Measurements from ENCODE around the gene CPXM1. TPM values are rescaled to one million over a fixed set of nuclear protein-coding genes. Genes with fewer than 3 reads are reported as not detected.
A peak's percentile ranks its signal among the peaks of the same experiment; 100 is the strongest.

CPXM1 gene
- total RNA-seq, 1 experiment from 2014 or later, result not detected

DNA sequence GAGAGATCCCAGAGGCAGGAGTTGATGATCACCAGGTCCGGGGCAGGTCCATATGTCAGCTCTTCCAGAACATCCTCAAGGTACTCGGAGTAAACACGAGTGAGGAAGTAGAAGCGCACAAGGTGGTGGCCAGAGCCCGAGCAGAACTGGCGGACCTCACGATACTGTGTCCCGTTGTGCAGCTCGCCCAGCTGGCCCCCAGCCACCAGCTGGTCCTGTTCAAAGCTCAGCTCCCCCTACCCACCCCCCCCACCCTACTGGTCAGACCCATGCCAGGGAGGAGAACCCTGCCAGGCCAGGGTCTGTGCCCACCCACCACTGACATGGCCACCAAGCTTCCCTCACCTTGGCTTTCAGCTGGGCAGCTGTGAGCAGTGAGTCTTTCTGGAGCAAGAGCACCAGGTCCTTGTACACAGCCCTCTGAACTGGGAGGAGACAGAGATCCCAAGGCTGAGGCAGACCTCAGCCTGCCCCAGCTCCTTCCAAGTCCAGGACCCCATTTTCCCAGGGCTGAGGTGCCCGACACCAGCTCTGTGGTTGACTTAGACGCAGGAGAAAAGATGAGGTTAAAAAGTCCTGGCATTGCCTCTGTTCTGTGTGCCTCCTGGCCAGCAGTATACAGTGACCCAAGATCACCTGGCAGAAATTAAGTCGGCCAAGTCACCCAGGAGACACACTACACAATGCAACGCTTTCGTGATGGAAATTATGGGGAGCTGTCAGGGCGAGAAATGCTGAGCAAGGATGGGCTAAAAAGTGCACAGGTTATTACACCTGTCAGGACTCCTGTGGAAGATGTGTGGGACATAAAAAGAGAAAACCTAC is 38.6 kb upstream of the CPXM1 start:
- H3K4me1 ChIP-seq (ENCODE audit: insufficient read depth, low read length), result peaks cover 16% of the 10 kb centered on the region
- no peaks in the 10 kb centered on the region for H3F3A ChIP-seq (ENCODE audit: low read length, unreplicated experiment)
- no peaks in the 10 kb centered on the region for H3K9me2 ChIP-seq (replicated peaks; ENCODE audit: low read length)
- DNase-seq (no peak), ATAC-seq (no peak)
- no peak overlapping the region for H3K27ac ChIP-seq (ENCODE audit: low read length)
- POLR2A ChIA-PET (ENCODE audit: unreplicated experiment), result no interaction called here
- CTCF ChIA-PET, result no interaction called here
- H4K20me1 ChIP-seq (ENCODE audit: low read length), result no peaks in the 10 kb centered on the region
- no peak for TF ChIP-seq EZH2phosphoT487 (IDR thresholded peaks at IDR 0.05; ENCODE audit: borderline replicate concordance, low read length)
- TF ChIP-seq, protein P1, sequence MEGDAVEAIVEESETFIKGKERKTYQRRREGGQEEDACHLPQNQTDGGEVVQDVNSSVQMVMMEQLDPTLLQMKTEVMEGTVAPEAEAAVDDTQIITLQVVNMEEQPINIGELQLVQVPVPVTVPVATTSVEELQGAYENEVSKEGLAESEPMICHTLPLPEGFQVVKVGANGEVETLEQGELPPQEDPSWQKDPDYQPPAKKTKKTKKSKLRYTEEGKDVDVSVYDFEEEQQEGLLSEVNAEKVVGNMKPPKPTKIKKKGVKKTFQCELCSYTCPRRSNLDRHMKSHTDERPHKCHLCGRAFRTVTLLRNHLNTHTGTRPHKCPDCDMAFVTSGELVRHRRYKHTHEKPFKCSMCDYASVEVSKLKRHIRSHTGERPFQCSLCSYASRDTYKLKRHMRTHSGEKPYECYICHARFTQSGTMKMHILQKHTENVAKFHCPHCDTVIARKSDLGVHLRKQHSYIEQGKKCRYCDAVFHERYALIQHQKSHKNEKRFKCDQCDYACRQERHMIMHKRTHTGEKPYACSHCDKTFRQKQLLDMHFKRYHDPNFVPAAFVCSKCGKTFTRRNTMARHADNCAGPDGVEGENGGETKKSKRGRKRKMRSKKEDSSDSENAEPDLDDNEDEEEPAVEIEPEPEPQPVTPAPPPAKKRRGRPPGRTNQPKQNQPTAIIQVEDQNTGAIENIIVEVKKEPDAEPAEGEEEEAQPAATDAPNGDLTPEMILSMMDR (conservative IDR thresholded peaks at IDR 0.05; ENCODE audit: low read depth, low read length), result no peak
- H3K9ac ChIP-seq (ENCODE audit: low read length), result no peak overlapping the region
- H3K36me3 ChIP-seq (ENCODE audit: low read depth, low read length), result no peaks in the 10 kb centered on the region
- H3K4me3 ChIP-seq (ENCODE audit: low read length), result peak overlapping the region; percentile 80; the same call in 1 of the 2 replicates
- intact Hi-C loops (cut with micrococcal nuclease), result no loop called here
- peaks cover 26% of the 10 kb centered on the region for H3K79me2 ChIP-seq (ENCODE audit: low read length)
- no peaks in the 10 kb centered on the region for H3K27me3 ChIP-seq (ENCODE audit: low read length)
- H3K4me2 ChIP-seq (ENCODE audit: low read length), result peak overlapping the region; percentile 99
- BruUV-seq (replicated peaks), result TSS peak; percentile 39
- H2AFZ ChIP-seq (ENCODE audit: low read length), result no peak overlapping the region
- no peaks in the 10 kb centered on the region for H3K9me3 ChIP-seq (ENCODE audit: low read length)

DNA sequence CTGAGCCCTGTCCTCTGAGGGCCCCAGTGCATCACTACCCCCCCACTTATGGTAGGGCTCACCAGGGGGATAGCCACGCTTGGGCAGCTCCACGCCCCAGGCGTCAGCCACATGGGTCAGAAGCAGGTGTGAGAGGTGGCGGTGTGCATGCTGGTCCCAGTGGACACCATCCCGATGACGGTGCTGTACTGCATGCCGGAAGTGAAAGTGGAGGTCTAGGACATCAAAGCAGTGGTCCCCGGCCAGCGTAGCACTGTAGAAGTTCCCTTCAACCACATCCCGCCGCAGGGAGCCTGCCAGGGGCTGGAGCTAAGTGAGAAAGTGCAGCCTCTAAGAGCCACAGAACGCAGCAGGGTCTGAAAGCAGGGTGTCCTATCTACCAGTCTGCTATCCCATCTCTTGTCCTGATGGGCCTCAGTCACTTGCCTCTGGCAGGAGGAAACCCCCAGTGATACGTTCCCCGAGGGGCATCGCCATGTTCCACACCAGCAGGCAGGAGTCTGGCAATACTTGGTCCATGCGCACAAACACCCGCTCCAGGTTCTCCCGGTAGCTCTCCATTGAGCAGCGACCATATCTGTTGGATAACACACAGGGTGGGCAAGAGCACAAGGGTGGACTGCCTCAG is 37.9 kb upstream of the CPXM1 start:
- no peak for ATAC-seq
- BruUV-seq (replicated peaks), result no TSS peak
- Histone ChIP-seq H3K27me3 (ENCODE audit: low read length) (no peaks in the 10 kb centered on the region), H3K9me3 (ENCODE audit: low read length) (no peaks in the 10 kb centered on the region), H3K27ac (ENCODE audit: low read length) (no peak overlapping the region), H3K9ac (ENCODE audit: low read length) (no peak overlapping the region), H3K79me2 (ENCODE audit: low read length) (peaks cover 26% of the 10 kb centered on the region), H4K20me1 (ENCODE audit: low read length) (no peaks in the 10 kb centered on the region), H3K36me3 (ENCODE audit: low read depth, low read length) (no peaks in the 10 kb centered on the region), H3K9me2 (replicated peaks; ENCODE audit: low read length) (no peaks in the 10 kb centered on the region), H3K4me2 (ENCODE audit: low read length) (no peak overlapping the region), H3K4me1 (ENCODE audit: insufficient read depth, low read length) (peaks cover 16% of the 10 kb centered on the region), H2AFZ (ENCODE audit: low read length) (no peak overlapping the region), H3F3A (ENCODE audit: low read length, unreplicated experiment) (no peaks in the 10 kb centered on the region), H3K4me3 (ENCODE audit: low read length) (no peak overlapping the region)
- TF ChIP-seq EZH2phosphoT487 (IDR thresholded peaks at IDR 0.05; ENCODE audit: borderline replicate concordance, low read length), result no peak
- TF ChIP-seq, protein P1 (conservative IDR thresholded peaks at IDR 0.05; ENCODE audit: low read depth, low read length), result no peak
- TF ChIP-seq EZH2 (IDR thresholded peaks at IDR 0.05; ENCODE audit: low read length, unreplicated experiment), result no peak
- CTCF ChIA-PET, result no interaction called here
- no peak for DNase-seq
- intact Hi-C loops (cut with micrococcal nuclease), result no loop called here
- POLR2A ChIA-PET (ENCODE audit: unreplicated experiment), result no interaction called here
